ENCODE data around the gene PACS2. TPM values are rescaled to one million over a fixed set of nuclear protein-coding genes. Genes with fewer than 3 reads are reported as not detected.
"Not testable (repeated sequence)": the region's sequence is repeated elsewhere in the genome, so short reads cannot be mapped to it uniquely, and the experiment has no call there.

The PACS2 gene
- total RNA-seq, 1 experiment from 2014 or later: 62.0 TPM

- no TSS peak for BruUV-seq (replicated peaks)
These were observed 20.4 kb upstream of the PACS2 start for GRCh38 chr14:105294142-105294597.

GRCh38 chr14:105297311-105297710, 17.2 kb upstream of the PACS2 start:
- H3K4me2 ChIP-seq (ENCODE audit: low read length); BruUV-seq (replicated peaks); H3K4me1 ChIP-seq (ENCODE audit: insufficient read depth, low read length); intact Hi-C loops (cut with micrococcal nuclease); H3K9ac ChIP-seq (ENCODE audit: low read length); H3K27ac ChIP-seq (ENCODE audit: low read length); H3K9me3 ChIP-seq (ENCODE audit: low read length); H3K36me3 ChIP-seq (ENCODE audit: low read depth, low read length); DNase-seq; H3K27me3 ChIP-seq (ENCODE audit: low read length); ATAC-seq; POLR2A ChIA-PET (ENCODE audit: unreplicated experiment); H4K20me1 ChIP-seq (ENCODE audit: low read length); H3F3A ChIP-seq (ENCODE audit: low read length, unreplicated experiment); CTCF ChIA-PET; H3K4me3 ChIP-seq (ENCODE audit: low read length); H2AFZ ChIP-seq (ENCODE audit: low read length); H3K9me2 ChIP-seq (replicated peaks; ENCODE audit: low read length): not testable (repeated sequence)
- peaks cover 81% of the 10 kb centered on the region for H3K79me2 ChIP-seq (ENCODE audit: low read length)

More at GRCh38 chr14:105294142-105294597, 20.4 kb upstream of the PACS2 start:
- H4K20me1 ChIP-seq (ENCODE audit: low read length): peaks cover 5% of the 10 kb centered on the region; the same call in 1 of the 2 replicates
- no peak overlapping the region for H3K4me3 ChIP-seq (ENCODE audit: low read length)
- DNase-seq: no peak
- no peak overlapping the region for H3K4me2 ChIP-seq (ENCODE audit: low read length)
- H3K9ac ChIP-seq (ENCODE audit: low read length): no peak overlapping the region
- H3K9me2 ChIP-seq (replicated peaks; ENCODE audit: low read length): no peaks in the 10 kb centered on the region
- no peaks in the 10 kb centered on the region for H3K36me3 ChIP-seq (ENCODE audit: low read depth, low read length)
- no peaks in the 10 kb centered on the region for H3K9me3 ChIP-seq (ENCODE audit: low read length)
- H3K27ac ChIP-seq (ENCODE audit: low read length): no peak overlapping the region
- POLR2A ChIA-PET (ENCODE audit: unreplicated experiment): no interaction called here
- TF ChIP-seq EZH2phosphoT487 (IDR thresholded peaks at IDR 0.05; ENCODE audit: borderline replicate concordance, low read length) (no peak), CTCF (conservative IDR thresholded peaks at IDR 0.05; ENCODE audit: low read depth, low read length) (no peak), EZH2 (IDR thresholded peaks at IDR 0.05; ENCODE audit: low read length, unreplicated experiment) (no peak)
- no peak overlapping the region for H2AFZ ChIP-seq (ENCODE audit: low read length)
- H3K4me1 ChIP-seq (ENCODE audit: insufficient read depth, low read length): no peaks in the 10 kb centered on the region
- H3K79me2 ChIP-seq (ENCODE audit: low read length): peaks cover 91% of the 10 kb centered on the region
- no peaks in the 10 kb centered on the region for H3F3A ChIP-seq (ENCODE audit: low read length, unreplicated experiment)
- CTCF ChIA-PET: no interaction called here
- no peak for ATAC-seq
- intact Hi-C loops (cut with micrococcal nuclease): no loop called here
- H3K27me3 ChIP-seq (ENCODE audit: low read length): no peaks in the 10 kb centered on the region

GRCh38 chr14:105299654-105300541, 14.7 kb upstream of the PACS2 start:
- Histone ChIP-seq H2AFZ (ENCODE audit: low read length) (peak overlapping the region; percentile 77), H3K9ac (ENCODE audit: low read length) (peak overlapping the region; percentile 85), H3K27ac (ENCODE audit: low read length) (no peak overlapping the region; the same call in 1 of the 2 replicates), H3K4me1 (ENCODE audit: insufficient read depth, low read length) (no peaks in the 10 kb centered on the region), H4K20me1 (ENCODE audit: low read length) (peaks cover 9% of the 10 kb centered on the region; the same call in 1 of the 2 replicates), H3K36me3 (ENCODE audit: low read depth, low read length) (no peaks in the 10 kb centered on the region), H3K4me2 (ENCODE audit: low read length) (peak overlapping the region; percentile 95), H3K27me3 (ENCODE audit: low read length) (no peaks in the 10 kb centered on the region), H3K79me2 (ENCODE audit: low read length) (peaks cover 55% of the 10 kb centered on the region), H3K9me2 (replicated peaks; ENCODE audit: low read length) (no peaks in the 10 kb centered on the region), H3K4me3 (ENCODE audit: low read length) (peak overlapping the region; percentile 92), H3F3A (ENCODE audit: low read length, unreplicated experiment) (no peaks in the 10 kb centered on the region), H3K9me3 (ENCODE audit: low read length) (no peaks in the 10 kb centered on the region)
- POLR2A ChIA-PET (ENCODE audit: unreplicated experiment): no interaction called here
- TF ChIP-seq EZH2 (IDR thresholded peaks at IDR 0.05; ENCODE audit: low read length, unreplicated experiment): no peak
- TF ChIP-seq CTCF (conservative IDR thresholded peaks at IDR 0.05; ENCODE audit: low read depth, low read length): no peak
- no peak for TF ChIP-seq EZH2phosphoT487 (IDR thresholded peaks at IDR 0.05; ENCODE audit: borderline replicate concordance, low read length)
- CTCF ChIA-PET: no interaction called here
- ATAC-seq: peak; percentile 10
- intact Hi-C loops (cut with micrococcal nuclease): loop anchor here (2.0 kb wide), 1 partner anchor 19 kb away; no protein-coding TSS in a partner anchor
- no peak for DNase-seq
- BruUV-seq (replicated peaks): TSS peak; percentile 46
